HepG2 (cell line): ENCODE results near the gene SLC9A8. TPM values are rescaled to one million over a fixed set of nuclear protein-coding genes. Genes with fewer than 3 reads are reported as not detected.

Source experiments
- AKAP8 ChIP-seq: sonication (generic); formaldehyde crosslinking; IDR thresholded peaks from 2 replicates; pipeline ENCODE4 v1.5.1; 2020; ENCODE audit warnings: mild to moderate bottlenecking, missing genetic modification reagents
- CAMTA2 ChIP-seq: sonication (generic); formaldehyde crosslinking; IDR thresholded peaks from 2 replicates; pipeline ENCODE4 v1.4.0; 2020; ENCODE audit warnings: mild to moderate bottlenecking, missing genetic modification reagents, borderline replicate concordance
- EP300 ChIP-seq, 3 experiments: sonication (generic) in 1 of 3; formaldehyde crosslinking in 1 of 3; IDR thresholded peaks; 2 replicates each; pipeline versions ENCODE4 v1.5.1 to v1.6.1; 2011 to 2020; ENCODE audit warnings: low read depth in 2 of 3, low read length in 2 of 3, borderline replicate concordance in 1 of 3, improper control_type of control experiment in 1 of 3, mild to moderate bottlenecking in 1 of 3, missing genetic modification reagents in 1 of 3, moderate library complexity in 1 of 3
- RBAK ChIP-seq: sonication (generic); formaldehyde crosslinking; IDR thresholded peaks from 2 replicates; pipeline ENCODE4 v1.5.1; 2020; ENCODE audit warnings: mild to moderate bottlenecking, missing genetic modification reagents
- REL ChIP-seq: sonication (generic); formaldehyde crosslinking; conservative IDR thresholded peaks from 2 replicates; pipeline ENCODE4 v1.8.0; 2022; ENCODE audit warnings: mild to moderate bottlenecking, missing genetic modification reagents, moderate library complexity
- SRY ChIP-seq: sonication (generic); formaldehyde crosslinking; IDR thresholded peaks from 2 replicates; pipeline ENCODE4 v1.8.0; 2022; ENCODE audit warnings: mild to moderate bottlenecking, missing genetic modification reagents
- YEATS2 ChIP-seq: sonication (generic); formaldehyde crosslinking; IDR thresholded peaks from 2 replicates; pipeline ENCODE4 v1.4.0; 2020; ENCODE audit warnings: missing genetic modification reagents, borderline replicate concordance
- ZNF10 ChIP-seq: sonication (generic); formaldehyde crosslinking; IDR thresholded peaks from 2 replicates; pipeline ENCODE4 v1.4.0; 2020; ENCODE audit warnings: mild to moderate bottlenecking, low read depth, missing genetic modification reagents, borderline replicate concordance
- ZNF878 ChIP-seq: sonication (generic); formaldehyde crosslinking; IDR thresholded peaks from 2 replicates; pipeline ENCODE4 v1.8.1; 2023; ENCODE audit warnings: mild to moderate bottlenecking, missing genetic modification reagents, moderate library complexity
- ZSCAN9 ChIP-seq: IDR thresholded peaks from 2 replicates; pipeline ENCODE4 v1.6.1; 2016; ENCODE audit warnings: borderline replicate concordance
- polyA plus RNA-seq, 8 experiments: library from polyadenylated mRNA; depleted of rRNA in 3 of 8; stranded (reverse) in 7 of 8; unstranded in 1 of 8; fragments of >200 nt; fragmentation: Illumina TruSeq in 4 of 8; extraction: Trizol in 4 of 8; gene quantifications; 2 replicates each; pipeline versions ENCODE4 v1.2.1 to v1.2.3, GENCODE V29; 2011 to 2016; ENCODE audit warnings: low read depth in 4 of 8, missing spikeins in 1 of 8, mixed read lengths in 1 of 8; ENCODE audit not compliant: insufficient read depth in 1 of 8
- total RNA-seq, 5 experiments: library from RNA; depleted of rRNA; stranded (reverse); fragments of >200 nt; fragmentation: Illumina TruSeq; extraction: Trizol; gene quantifications; 2 replicates each; pipeline ENCODE4 v1.2.3, GENCODE V29; 2016; ENCODE audit warnings: low read depth in 1 of 5
- TF ChIP-seq, protein P1 (sequence below): fragments of 450-650 bp; IDR thresholded peaks from 2 replicates; pipeline ENCODE4 v1.6.1; 2017; ENCODE audit warnings: mild to moderate bottlenecking
- TF ChIP-seq, protein P2 (sequence below): sonication (generic); formaldehyde crosslinking; IDR thresholded peaks from 2 replicates; pipeline ENCODE4 v1.9.0; 2021; ENCODE audit warnings: missing genetic modification reagents, borderline replicate concordance
- TF ChIP-seq, protein P3 (sequence below): sonication (generic); formaldehyde crosslinking; IDR thresholded peaks from 2 replicates; pipeline ENCODE4 v1.4.0; 2020; ENCODE audit warnings: missing genetic modification reagents
- TF ChIP-seq, protein P4 (sequence below): sonication (generic); formaldehyde crosslinking; IDR thresholded peaks from 2 replicates; pipeline ENCODE4 v1.8.0; 2022; ENCODE audit warnings: low read depth, missing genetic modification reagents

Gene SLC9A8
- total and polyA plus RNA-seq, 2 of the 13 experiments (the other 11 are each of a cell fraction or from before 2014, with no cell fraction given), result 4.1 to 7.4 TPM

DNA sequence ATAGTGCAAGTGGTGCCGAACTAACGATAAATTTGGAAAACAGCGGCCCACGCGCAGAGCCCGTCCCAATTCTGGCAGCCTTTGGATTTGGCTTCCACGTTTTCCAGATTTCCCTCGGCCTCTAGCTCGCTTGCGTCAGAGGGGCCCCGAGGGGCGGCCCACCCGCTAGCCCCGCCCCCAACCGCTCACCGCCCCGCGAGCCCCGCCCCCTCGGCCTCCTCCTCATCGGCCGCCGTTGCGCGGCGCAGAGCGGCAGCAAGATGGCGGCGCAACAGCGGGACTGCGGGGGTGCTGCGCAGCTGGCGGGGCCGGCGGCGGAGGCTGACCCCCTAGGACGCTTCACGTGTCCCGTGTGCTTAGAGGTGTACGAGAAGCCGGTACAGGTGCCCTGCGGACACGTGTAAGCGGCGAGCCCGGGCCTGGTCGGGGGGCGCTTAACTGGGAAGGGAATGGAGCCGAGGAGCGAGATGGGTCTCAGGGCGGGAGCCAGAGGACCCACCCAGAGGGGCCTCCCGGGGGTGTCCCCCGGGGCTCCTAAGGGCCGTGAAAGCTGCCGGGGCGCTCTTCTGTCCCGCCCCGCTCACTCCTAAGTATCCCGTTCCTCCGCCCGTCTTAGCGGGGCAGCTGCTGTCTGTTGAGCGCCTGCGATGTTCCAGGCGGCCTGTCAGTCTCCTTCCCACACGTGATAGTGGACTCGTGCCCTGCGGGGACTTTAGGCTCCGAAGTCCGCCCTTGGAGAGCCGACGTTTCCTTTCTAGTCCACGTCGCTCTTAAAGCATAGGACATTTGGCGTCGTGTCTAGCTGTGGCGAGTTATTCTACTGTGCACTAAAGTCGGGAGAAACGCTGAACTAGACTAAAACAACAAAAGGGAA lies 123.8 kb downstream of the SLC9A8 start, which contains the start of gene RNF114 (continued):
- TF ChIP-seq, protein P1, sequence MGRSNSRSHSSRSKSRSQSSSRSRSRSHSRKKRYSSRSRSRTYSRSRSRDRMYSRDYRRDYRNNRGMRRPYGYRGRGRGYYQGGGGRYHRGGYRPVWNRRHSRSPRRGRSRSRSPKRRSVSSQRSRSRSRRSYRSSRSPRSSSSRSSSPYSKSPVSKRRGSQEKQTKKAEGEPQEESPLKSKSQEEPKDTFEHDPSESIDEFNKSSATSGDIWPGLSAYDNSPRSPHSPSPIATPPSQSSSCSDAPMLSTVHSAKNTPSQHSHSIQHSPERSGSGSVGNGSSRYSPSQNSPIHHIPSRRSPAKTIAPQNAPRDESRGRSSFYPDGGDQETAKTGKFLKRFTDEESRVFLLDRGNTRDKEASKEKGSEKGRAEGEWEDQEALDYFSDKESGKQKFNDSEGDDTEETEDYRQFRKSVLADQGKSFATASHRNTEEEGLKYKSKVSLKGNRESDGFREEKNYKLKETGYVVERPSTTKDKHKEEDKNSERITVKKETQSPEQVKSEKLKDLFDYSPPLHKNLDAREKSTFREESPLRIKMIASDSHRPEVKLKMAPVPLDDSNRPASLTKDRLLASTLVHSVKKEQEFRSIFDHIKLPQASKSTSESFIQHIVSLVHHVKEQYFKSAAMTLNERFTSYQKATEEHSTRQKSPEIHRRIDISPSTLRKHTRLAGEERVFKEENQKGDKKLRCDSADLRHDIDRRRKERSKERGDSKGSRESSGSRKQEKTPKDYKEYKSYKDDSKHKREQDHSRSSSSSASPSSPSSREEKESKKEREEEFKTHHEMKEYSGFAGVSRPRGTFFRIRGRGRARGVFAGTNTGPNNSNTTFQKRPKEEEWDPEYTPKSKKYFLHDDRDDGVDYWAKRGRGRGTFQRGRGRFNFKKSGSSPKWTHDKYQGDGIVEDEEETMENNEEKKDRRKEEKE, result no peak
- TF ChIP-seq, protein P2, sequence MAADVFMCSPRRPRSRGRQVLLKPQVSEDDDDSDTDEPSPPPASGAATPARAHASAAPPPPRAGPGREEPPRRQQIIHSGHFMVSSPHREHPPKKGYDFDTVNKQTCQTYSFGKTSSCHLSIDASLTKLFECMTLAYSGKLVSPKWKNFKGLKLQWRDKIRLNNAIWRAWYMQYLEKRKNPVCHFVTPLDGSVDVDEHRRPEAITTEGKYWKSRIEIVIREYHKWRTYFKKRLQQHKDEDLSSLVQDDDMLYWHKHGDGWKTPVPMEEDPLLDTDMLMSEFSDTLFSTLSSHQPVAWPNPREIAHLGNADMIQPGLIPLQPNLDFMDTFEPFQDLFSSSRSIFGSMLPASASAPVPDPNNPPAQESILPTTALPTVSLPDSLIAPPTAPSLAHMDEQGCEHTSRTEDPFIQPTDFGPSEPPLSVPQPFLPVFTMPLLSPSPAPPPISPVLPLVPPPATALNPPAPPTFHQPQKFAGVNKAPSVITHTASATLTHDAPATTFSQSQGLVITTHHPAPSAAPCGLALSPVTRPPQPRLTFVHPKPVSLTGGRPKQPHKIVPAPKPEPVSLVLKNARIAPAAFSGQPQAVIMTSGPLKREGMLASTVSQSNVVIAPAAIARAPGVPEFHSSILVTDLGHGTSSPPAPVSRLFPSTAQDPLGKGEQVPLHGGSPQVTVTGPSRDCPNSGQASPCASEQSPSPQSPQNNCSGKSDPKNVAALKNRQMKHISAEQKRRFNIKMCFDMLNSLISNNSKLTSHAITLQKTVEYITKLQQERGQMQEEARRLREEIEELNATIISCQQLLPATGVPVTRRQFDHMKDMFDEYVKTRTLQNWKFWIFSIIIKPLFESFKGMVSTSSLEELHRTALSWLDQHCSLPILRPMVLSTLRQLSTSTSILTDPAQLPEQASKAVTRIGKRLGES (CRISPR knock-in tag), result no peak
- TF ChIP-seq CAMTA2 (CRISPR knock-in tag), result no peak
- TF ChIP-seq EP300 (IDR thresholded peaks at IDR 0.05; ENCODE audit: low read depth in 2 of 2, low read length in 2 of 2), result peak in 1 of 2 experiments; percentile 18; a peak in 2 of 4 replicates
- TF ChIP-seq EP300 (CRISPR knock-in tag; IDR thresholded peaks at IDR 0.05; ENCODE audit: borderline replicate concordance), result peak; percentile 52; the same call in 1 of the 2 replicates
- TF ChIP-seq RBAK (CRISPR knock-in tag), result no peak
- 0 out of 2 replicates have a peak, but pooled peaks have one; percentile 26 for TF ChIP-seq YEATS2
- peak; percentile 93 for TF ChIP-seq AKAP8 (CRISPR knock-in tag)
- no peak for TF ChIP-seq ZNF10 (CRISPR knock-in tag)
- 0 out of 2 replicates have a peak, but pooled peaks have one; percentile 5 for TF ChIP-seq REL (CRISPR knock-in tag)
- TF ChIP-seq, protein P3, sequence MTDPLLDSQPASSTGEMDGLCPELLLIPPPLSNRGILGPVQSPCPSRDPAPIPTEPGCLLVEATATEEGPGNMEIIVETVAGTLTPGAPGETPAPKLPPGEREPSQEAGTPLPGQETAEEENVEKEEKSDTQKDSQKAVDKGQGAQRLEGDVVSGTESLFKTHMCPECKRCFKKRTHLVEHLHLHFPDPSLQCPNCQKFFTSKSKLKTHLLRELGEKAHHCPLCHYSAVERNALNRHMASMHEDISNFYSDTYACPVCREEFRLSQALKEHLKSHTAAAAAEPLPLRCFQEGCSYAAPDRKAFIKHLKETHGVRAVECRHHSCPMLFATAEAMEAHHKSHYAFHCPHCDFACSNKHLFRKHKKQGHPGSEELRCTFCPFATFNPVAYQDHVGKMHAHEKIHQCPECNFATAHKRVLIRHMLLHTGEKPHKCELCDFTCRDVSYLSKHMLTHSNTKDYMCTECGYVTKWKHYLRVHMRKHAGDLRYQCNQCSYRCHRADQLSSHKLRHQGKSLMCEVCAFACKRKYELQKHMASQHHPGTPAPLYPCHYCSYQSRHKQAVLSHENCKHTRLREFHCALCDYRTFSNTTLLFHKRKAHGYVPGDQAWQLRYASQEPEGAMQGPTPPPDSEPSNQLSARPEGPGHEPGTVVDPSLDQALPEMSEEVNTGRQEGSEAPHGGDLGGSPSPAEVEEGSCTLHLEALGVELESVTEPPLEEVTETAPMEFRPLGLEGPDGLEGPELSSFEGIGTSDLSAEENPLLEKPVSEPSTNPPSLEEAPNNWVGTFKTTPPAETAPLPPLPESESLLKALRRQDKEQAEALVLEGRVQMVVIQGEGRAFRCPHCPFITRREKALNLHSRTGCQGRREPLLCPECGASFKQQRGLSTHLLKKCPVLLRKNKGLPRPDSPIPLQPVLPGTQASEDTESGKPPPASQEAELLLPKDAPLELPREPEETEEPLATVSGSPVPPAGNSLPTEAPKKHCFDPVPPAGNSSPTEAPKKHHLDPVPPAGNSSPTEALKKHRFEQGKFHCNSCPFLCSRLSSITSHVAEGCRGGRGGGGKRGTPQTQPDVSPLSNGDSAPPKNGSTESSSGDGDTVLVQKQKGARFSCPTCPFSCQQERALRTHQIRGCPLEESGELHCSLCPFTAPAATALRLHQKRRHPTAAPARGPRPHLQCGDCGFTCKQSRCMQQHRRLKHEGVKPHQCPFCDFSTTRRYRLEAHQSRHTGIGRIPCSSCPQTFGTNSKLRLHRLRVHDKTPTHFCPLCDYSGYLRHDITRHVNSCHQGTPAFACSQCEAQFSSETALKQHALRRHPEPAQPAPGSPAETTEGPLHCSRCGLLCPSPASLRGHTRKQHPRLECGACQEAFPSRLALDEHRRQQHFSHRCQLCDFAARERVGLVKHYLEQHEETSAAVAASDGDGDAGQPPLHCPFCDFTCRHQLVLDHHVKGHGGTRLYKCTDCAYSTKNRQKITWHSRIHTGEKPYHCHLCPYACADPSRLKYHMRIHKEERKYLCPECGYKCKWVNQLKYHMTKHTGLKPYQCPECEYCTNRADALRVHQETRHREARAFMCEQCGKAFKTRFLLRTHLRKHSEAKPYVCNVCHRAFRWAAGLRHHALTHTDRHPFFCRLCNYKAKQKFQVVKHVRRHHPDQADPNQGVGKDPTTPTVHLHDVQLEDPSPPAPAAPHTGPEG (CRISPR knock-in tag), result no peak
- no peak for TF ChIP-seq ZNF878 (CRISPR knock-in tag)
- peak; percentile 92 for TF ChIP-seq SRY (CRISPR knock-in tag)
- TF ChIP-seq, protein P4, sequence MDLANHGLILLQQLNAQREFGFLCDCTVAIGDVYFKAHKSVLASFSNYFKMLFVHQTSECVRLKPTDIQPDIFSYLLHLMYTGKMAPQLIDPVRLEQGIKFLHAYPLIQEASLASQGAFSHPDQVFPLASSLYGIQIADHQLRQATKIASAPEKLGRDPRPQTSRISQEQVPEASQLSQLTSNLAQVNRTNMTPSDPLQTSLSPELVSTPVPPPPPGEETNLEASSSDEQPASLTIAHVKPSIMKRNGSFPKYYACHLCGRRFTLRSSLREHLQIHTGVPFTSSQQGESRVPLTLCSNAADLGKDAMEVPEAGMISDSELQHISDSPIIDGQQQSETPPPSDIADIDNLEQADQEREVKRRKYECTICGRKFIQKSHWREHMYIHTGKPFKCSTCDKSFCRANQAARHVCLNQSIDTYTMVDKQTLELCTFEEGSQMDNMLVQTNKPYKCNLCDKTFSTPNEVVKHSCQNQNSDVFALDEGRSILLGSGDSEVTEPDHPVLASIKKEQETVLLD (CRISPR knock-in tag), result no peak
- peak; percentile 97 for TF ChIP-seq ZSCAN9 (CRISPR knock-in tag)
